Upper lobe of left lung (tissue), 6 donors: ENCODE data around the gene PCSK6. TPM values are rescaled to one million over a fixed set of nuclear protein-coding genes. Genes with fewer than 3 reads are reported as not detected.
"Not testable (repeated sequence)": the region's sequence is repeated elsewhere in the genome, so short reads cannot be mapped to it uniquely, and the experiment has no call there.

Experiments used
- ATAC-seq, 2 donors: fragments of 200-7000 bp; cut with Tn5 transposase; one replicate each; pipeline ENCODE4 v1.9.1; 2022; ENCODE audit warnings: mild to moderate bottlenecking in 2 of 2, moderate library complexity in 2 of 2; ENCODE audit not compliant: low FRiP score in 2 of 2
- DNase-seq, 2 donors: peaks; one replicate each; pipeline ENCODE4 v3.0.0-alpha.2; 2019 to 2020
- H3K27ac ChIP-seq, 4 donors: fragments of 200-600 bp; sonication (generic); one replicate each; pipeline ENCODE4 v1.5.1; 2016 to 2019
- H3K27me3 ChIP-seq, 4 donors: fragments of 200-600 bp; sonication (generic); one replicate each; pipeline ENCODE4 v1.5.1; 2017 to 2019
- H3K36me3 ChIP-seq, 4 donors: fragments of 200-600 bp; sonication (generic); one replicate each; pipeline ENCODE4 v1.5.1; 2016 to 2019
- H3K4me1 ChIP-seq, 4 donors: fragments of 200-600 bp; sonication (generic); one replicate each; pipeline ENCODE4 v1.5.1; 2018 to 2019
- H3K4me3 ChIP-seq, 4 donors: fragments of 200-600 bp; sonication (generic); one replicate each; pipeline ENCODE4 v1.5.1; 2017 to 2019; ENCODE audit warnings: mild to moderate bottlenecking in 2 of 4, moderate library complexity in 1 of 4
- H3K9me3 ChIP-seq, 4 donors: fragments of 200-600 bp; sonication (generic); one replicate each; pipeline ENCODE4 v1.5.1; 2018 to 2019
- EP300 ChIP-seq, 4 donors: sonication (generic); formaldehyde crosslinking; IDR thresholded peaks; one replicate each; pipeline ENCODE4 v1.5.1; 2017; ENCODE audit warnings: antibody characterized with exemption in 4 of 4, control low read depth in 2 of 4
- POLR2A ChIP-seq, 4 donors: fragments of 450-650 bp; IDR thresholded peaks; one replicate each; pipeline ENCODE4 v1.5.1; 2016 to 2017; ENCODE audit warnings: antibody characterized with exemption in 4 of 4, mild to moderate bottlenecking in 2 of 4
- POLR2AphosphoS5 ChIP-seq, 2 donors: sonication (generic); formaldehyde crosslinking; IDR thresholded peaks; one replicate each; pipeline ENCODE4 v1.5.1; 2017; ENCODE audit warnings: antibody characterized with exemption in 2 of 2
- WGBS, 2 donors: methylation state at CpG; one replicate each; pipeline ENCODE4 v1.1.5; 2017 to 2018; 5-methylcytosine and 5-hydroxymethylcytosine counted together
- total RNA-seq, 6 donors: library from RNA; depleted of rRNA in 4 of 6; stranded (reverse); fragments of >200 nt in 4 of 6; gene quantifications; one replicate each; pipeline versions ENCODE4 v1.1.0 to v1.2.1, GENCODE V29; 2016 to 2021
- TF ChIP-seq, protein P1 (sequence below), 6 experiments: fragments of 450-650 bp in 4 of 6; fragments of 200-600 bp in 2 of 6; sonication (generic) in 2 of 6; IDR thresholded peaks; one replicate each; pipeline ENCODE4 v1.5.1; 2016 to 2019; ENCODE audit warnings: antibody characterized with exemption in 6 of 6
- donor health status: DM: no; HTN: no; CAD: no; lungs with moderate emphysema.
- donor health status: DM: no; HTN: yes; CAD: no; lungs with severe emphysema.

The PCSK6 gene
- total RNA-seq, 6 donors from 2014 or later = 3.1 to 24.4 (median 5.5) TPM

- peaks cover 24 to 31% (median 27%) of the 10 kb centered on the region in 4 donors for H3K4me1 ChIP-seq
- no peaks in the 10 kb centered on the region for H3K27me3 ChIP-seq
- H3K27ac ChIP-seq = peak within 1 kb of the TSS; percentile 94 to 97 (median 96)
- peak within 1 kb of the TSS; percentile 79 to 100 (median 88) for H3K4me3 ChIP-seq
- ATAC-seq (peak; percentile 97 to 98), DNase-seq (peak; percentile 99 to 100)
- peak; percentile 11 to 94 (median 81) for TF ChIP-seq POLR2A (IDR thresholded peaks at IDR 0.05)
- peak in 1 of 4 donors; percentile 63 for TF ChIP-seq EP300 (IDR thresholded peaks at IDR 0.05)
- peak; percentile 97 to 98 for TF ChIP-seq POLR2AphosphoS5 (IDR thresholded peaks at IDR 0.05)
- TF ChIP-seq, protein P1, sequence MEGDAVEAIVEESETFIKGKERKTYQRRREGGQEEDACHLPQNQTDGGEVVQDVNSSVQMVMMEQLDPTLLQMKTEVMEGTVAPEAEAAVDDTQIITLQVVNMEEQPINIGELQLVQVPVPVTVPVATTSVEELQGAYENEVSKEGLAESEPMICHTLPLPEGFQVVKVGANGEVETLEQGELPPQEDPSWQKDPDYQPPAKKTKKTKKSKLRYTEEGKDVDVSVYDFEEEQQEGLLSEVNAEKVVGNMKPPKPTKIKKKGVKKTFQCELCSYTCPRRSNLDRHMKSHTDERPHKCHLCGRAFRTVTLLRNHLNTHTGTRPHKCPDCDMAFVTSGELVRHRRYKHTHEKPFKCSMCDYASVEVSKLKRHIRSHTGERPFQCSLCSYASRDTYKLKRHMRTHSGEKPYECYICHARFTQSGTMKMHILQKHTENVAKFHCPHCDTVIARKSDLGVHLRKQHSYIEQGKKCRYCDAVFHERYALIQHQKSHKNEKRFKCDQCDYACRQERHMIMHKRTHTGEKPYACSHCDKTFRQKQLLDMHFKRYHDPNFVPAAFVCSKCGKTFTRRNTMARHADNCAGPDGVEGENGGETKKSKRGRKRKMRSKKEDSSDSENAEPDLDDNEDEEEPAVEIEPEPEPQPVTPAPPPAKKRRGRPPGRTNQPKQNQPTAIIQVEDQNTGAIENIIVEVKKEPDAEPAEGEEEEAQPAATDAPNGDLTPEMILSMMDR (IDR thresholded peaks at IDR 0.05) = peak in 3 of 6 experiments; percentile 11 to 50 (median 11)
- WGBS, 2 donors = 0 to 2% methylated on average over 15 to 38 of the region's 87 CpGs
- peaks cover 0 to 15% (median 2%) of the 10 kb centered on the region in 4 donors for H3K36me3 ChIP-seq
- H3K9me3 ChIP-seq = no peaks in the 10 kb centered on the region
Observed at GRCh38 chr15:101294731-101295606, 194.5 kb downstream of the PCSK6 start, which contains the start of gene SNRPA1. SNRPA1 (minus strand) TSS chr15:101295248; CDS start chr15:101295178, 70 bp downstream.

DNA sequence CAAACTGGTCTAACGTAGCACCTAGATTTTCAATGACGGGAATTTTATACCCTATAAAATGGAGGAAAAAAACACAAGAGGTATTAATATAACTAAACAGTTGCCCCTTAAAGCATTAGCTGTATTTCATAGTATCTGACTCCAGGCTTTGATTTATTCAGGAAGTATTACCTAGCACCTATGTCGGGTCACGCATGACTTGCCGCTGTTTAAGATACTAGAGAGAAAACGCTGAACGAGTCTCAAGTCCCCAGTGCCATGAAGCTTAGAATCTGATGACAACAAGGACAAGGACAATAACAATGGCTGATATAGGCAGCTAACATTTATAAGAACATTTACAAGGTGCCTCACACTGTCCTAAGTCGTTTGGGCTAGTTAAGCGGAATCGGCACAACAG, 196.4 kb downstream of the PCSK6 start:
- Histone ChIP-seq H3K4me1 (peaks cover 24 to 31% (median 27%) of the 10 kb centered on the region in 4 donors), H3K27ac (peak overlapping the region in 2 of 4 donors; percentile 97), H3K27me3 (no peaks in the 10 kb centered on the region), H3K4me3 (peak overlapping the region in 2 of 4 donors; percentile 80 to 100), H3K36me3 (peaks cover 0 to 28% (median 6%) of the 10 kb centered on the region in 4 donors), H3K9me3 (no peaks in the 10 kb centered on the region)
- no peak for ATAC-seq
- 63 to 70% methylated on average over 10 of the region's 10 CpGs for WGBS, 2 donors
- TF ChIP-seq, protein P1 (IDR thresholded peaks at IDR 0.05) = no peak
- TF ChIP-seq POLR2AphosphoS5 (IDR thresholded peaks at IDR 0.05) (no peak), EP300 (IDR thresholded peaks at IDR 0.05) (no peak), POLR2A (IDR thresholded peaks at IDR 0.05) (no peak)
- DNase-seq = no peak

DNA sequence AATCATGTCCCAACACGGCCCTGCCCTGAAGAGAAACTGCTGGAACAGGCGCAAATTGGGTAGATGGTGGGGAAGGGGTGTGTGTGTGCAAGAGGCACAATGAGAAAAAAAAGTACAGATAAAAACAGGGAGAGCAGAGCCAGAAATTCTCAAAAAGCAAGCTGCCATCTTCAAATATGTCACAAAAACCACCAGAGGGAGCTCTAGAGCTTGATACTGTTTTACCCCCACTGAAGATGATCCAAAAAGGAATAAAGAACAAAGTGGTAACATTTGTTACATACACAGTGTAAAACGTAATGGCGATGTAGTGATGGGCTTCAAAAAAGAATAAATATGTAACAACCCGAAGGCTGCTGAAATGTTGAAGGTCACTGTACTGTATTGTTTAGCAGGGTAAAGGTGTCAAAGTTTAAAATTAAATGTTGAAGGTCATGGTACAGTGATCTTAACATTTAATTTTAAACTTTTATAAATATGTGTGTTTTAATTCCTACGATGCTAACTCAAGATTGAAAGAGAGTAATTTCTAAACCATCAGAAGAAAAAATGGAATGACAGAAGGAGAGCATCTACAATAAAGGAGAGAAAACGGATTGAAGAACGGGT, 200.5 kb downstream of the PCSK6 start:
- TF ChIP-seq POLR2AphosphoS5 (IDR thresholded peaks at IDR 0.05) = no peak
- TF ChIP-seq, protein P1 (IDR thresholded peaks at IDR 0.05) = peak in 5 of 6 experiments; percentile 30 to 60 (median 49)
- Histone ChIP-seq H3K27ac (no peak overlapping the region), H3K27me3 (no peaks in the 10 kb centered on the region), H3K36me3 (peaks cover 24 to 70% (median 41%) of the 10 kb centered on the region in 4 donors), H3K9me3 (no peaks in the 10 kb centered on the region), H3K4me1 (peaks cover 14 to 25% (median 19%) of the 10 kb centered on the region in 4 donors), H3K4me3 (no peak overlapping the region)
- WGBS, 2 donors = 79 to 80% methylated on average over 8 of the region's 8 CpGs
- ATAC-seq (peak in 1 of 2 donors; percentile 54), DNase-seq (no peak)

DNA sequence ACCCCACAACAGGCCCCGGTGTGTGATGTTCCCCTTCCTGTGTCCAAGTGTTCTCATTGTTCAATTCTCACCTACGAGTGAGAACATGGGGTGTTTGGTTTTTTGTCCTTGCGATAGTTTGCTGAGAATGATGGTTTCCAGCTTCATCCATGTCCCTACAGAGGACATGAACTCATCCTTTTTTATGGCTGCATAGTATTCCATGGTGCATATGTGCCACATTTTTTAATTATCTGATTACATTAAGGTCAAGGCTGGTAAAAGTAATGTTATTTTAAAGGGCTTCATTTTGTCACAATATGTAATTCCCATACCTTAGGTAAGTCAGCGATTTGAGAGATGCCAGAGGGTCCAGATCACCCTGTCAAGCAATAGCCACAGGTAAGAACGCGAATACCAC, 202.2 kb downstream of the PCSK6 start:
- DNase-seq = not testable (repeated sequence)

GRCh38 chr15:101286471-101287114, 202.9 kb downstream of the PCSK6 start:
- TF ChIP-seq POLR2AphosphoS5 (IDR thresholded peaks at IDR 0.05) (no peak), EP300 (IDR thresholded peaks at IDR 0.05) (no peak), POLR2A (IDR thresholded peaks at IDR 0.05) (no peak)
- TF ChIP-seq, protein P1 (IDR thresholded peaks at IDR 0.05) = no peak
- DNase-seq = no peak
- Histone ChIP-seq H3K36me3 (peaks cover 25 to 88% (median 62%) of the 10 kb centered on the region in 4 donors), H3K27me3 (no peaks in the 10 kb centered on the region), H3K27ac (no peak overlapping the region), H3K4me3 (no peak overlapping the region), H3K9me3 (no peaks in the 10 kb centered on the region), H3K4me1 (peaks cover 0 to 2% (median under 1%) of the 10 kb centered on the region in 4 donors)
- no peak for ATAC-seq
- 82 to 87% methylated on average over 9 of the region's 9 CpGs for WGBS, 2 donors

More for the DNA sequence above, 202.2 kb downstream of the PCSK6 start:
- not testable (repeated sequence) for H3K27me3 ChIP-seq, H3K27ac ChIP-seq, H3K4me1 ChIP-seq, H3K4me3 ChIP-seq, ATAC-seq, H3K9me3 ChIP-seq
- peaks cover 25 to 86% (median 57%) of the 10 kb centered on the region in 4 donors for H3K36me3 ChIP-seq
- WGBS, 2 donors = 95% methylated on average over 6 of the region's 6 CpGs
